BE2C (cell line): ENCODE measurements around the gene SYT14. TPM values are rescaled to one million over a fixed set of nuclear protein-coding genes. Genes with fewer than 3 reads are reported as not detected.
A peak's percentile ranks its signal among the peaks of the same experiment; 100 is the strongest.
"Not testable (repeated sequence)": the region's sequence is repeated elsewhere in the genome, so short reads cannot be mapped to it uniquely, and the experiment has no call there.

Experiments
- DNase-seq: peaks from one replicate; pipeline ENCODE4 v3.0.0-alpha.2; 2020
- H3K27me3 ChIP-seq: fragments of 250-450 bp; sonication (Bioruptor Pico); 2 replicates; pipeline ENCODE4 v1.5.1; 2020; ENCODE audit warnings: mild to moderate bottlenecking
- H3K36me3 ChIP-seq: fragments of 250-450 bp; sonication (Bioruptor Pico); 2 replicates; pipeline ENCODE4 v1.5.1; 2020; ENCODE audit warnings: mild to moderate bottlenecking
- H3K4me1 ChIP-seq: fragments of 250-450 bp; sonication (Bioruptor Pico); 2 replicates; pipeline ENCODE4 v1.5.1; 2020
- H3K4me3 ChIP-seq: 2 replicates; pipeline ENCODE4 v1.5.1; 2011; ENCODE audit warnings: low read depth, low read length
- H3K9me3 ChIP-seq: fragments of 250-450 bp; sonication (Bioruptor Pico); 2 replicates; pipeline ENCODE4 v1.5.1; 2020
- CTCF ChIP-seq: IDR thresholded peaks from 2 replicates; pipeline ENCODE4 v1.5.1; 2012; ENCODE audit warnings: mild to moderate bottlenecking, low read depth, low read length
- polyA plus RNA-seq: library from polyadenylated mRNA; unstranded; fragments of >200 nt; gene quantifications from one replicate; pipeline ENCODE4 v1.2.1, GENCODE V29; 2012; ENCODE audit warnings: low read depth, missing spikeins; ENCODE audit not compliant: insufficient read length, insufficient read depth

SYT14 gene
- 11.3 TPM for polyA plus RNA-seq

DNA sequence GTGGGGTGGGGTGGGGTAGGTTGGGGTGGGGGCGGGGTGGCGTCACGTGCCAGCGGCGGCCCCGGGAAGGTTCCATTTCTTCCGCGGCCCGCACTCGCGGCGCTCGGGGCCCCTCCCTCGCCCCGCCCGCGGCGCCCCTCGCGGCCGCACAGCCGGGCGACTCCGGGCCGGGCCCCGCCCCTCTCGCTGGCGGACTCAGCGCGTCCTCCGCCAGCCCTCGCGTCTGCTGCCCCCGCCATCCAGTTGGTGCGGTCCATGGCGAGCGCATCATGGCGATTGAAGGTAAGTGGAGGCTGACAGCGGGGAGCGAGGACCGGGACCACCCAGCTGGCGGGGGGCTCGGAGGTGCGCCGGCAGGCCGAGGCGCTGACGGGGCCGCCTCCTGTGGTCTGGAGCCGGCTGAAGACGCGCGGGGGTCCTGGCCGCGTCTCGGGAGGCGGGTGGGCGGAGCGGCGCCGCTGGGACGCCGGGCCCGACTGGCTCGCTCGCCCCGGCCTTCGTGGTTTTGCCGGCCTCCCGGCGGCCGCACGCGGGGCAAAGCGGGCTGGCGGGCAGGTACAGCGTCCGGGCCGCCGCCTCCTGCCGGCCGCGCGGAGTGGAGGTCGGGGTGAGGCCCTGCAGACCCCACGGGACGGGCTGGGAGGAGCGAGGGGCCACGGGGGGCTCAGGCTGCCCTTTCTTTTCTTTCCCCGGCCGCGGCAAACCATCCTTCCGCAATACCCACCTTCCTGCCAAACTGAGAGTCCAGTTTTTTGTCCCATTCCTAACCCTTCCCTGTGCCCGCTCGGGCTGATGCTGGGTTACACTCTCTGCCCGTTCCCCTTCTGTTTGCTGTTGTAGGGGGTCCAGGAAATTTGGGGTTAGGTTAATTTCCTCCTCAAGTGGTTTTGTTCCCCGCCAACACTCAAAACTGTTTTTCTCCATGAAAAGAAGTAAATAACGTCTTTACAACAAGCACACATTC, at the start of gene SYT14:
Gene SYT14 (plus strand): TSS at position 222 of the 964 bp plus-strand sequence. CDS start 48 bp downstream, at position 270.
- DNase-seq: peak; percentile 93
- peaks cover 5% of the 10 kb centered on the region; the same call in 1 of the 2 replicates for H3K36me3 ChIP-seq
- no peak for TF ChIP-seq CTCF
- H3K9me3 ChIP-seq: no peaks in the 10 kb centered on the region
- H3K4me3 ChIP-seq: peak within 1 kb of the TSS; percentile 96
- H3K4me1 ChIP-seq: peaks cover 8% of the 10 kb centered on the region; the same call in 1 of the 2 replicates
- no peaks in the 10 kb centered on the region for H3K27me3 ChIP-seq

- H3K4me1 ChIP-seq: peaks cover 25% of the 10 kb centered on the region
- DNase-seq, H3K27me3 ChIP-seq, H3K4me3 ChIP-seq, H3K9me3 ChIP-seq, H3K36me3 ChIP-seq: not testable (repeated sequence)
These were observed 49.5 kb upstream of the SYT14 start for GRCh38 chr1:209888291-209889076.

GRCh38 chr1:209889077-209889418, 49.0 kb upstream of the SYT14 start:
- no peak for DNase-seq
- Histone ChIP-seq H3K27me3 (no peaks in the 10 kb centered on the region), H3K4me1 (peaks cover 19% of the 10 kb centered on the region), H3K4me3 (no peak overlapping the region), H3K36me3 (no peaks in the 10 kb centered on the region), H3K9me3 (no peaks in the 10 kb centered on the region)
- no peak for TF ChIP-seq CTCF

DNA sequence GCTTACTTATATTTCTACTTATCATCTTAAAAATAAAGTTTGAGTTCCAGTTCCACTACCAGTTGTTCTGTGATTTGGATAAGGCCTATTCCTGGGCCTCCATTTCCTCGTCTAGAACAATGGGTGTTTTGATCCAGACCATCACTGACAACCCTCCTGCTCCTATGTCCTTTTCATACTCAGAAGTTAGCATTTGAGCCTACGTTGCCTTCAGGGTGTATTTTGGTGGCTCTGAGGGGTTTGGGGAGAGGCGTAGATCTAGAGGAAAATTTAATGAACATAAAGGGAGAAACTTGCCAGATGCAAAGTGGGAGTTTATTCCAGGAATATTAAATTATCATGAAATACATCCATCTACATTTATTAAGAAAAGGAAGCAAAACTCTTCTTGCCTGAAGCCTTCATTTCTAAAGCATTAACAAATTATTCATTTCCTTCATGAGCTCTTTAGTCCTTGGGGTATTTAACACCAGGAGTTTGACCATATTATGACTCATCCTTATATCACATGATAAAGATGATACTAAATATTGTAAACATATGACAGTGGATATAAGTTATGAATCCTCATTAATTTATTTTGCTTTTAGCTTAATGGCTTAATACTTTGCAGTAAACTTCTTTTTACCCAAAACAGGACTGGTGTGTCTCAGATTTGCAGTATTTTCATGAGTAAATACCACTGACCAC, 47.2 kb upstream of the SYT14 start:
- DNase-seq: no peak
- Histone ChIP-seq H3K27me3 (no peaks in the 10 kb centered on the region), H3K4me3 (no peak overlapping the region), H3K36me3 (no peaks in the 10 kb centered on the region), H3K4me1 (peaks cover 14% of the 10 kb centered on the region), H3K9me3 (no peaks in the 10 kb centered on the region)
- TF ChIP-seq CTCF: no peak

DNA sequence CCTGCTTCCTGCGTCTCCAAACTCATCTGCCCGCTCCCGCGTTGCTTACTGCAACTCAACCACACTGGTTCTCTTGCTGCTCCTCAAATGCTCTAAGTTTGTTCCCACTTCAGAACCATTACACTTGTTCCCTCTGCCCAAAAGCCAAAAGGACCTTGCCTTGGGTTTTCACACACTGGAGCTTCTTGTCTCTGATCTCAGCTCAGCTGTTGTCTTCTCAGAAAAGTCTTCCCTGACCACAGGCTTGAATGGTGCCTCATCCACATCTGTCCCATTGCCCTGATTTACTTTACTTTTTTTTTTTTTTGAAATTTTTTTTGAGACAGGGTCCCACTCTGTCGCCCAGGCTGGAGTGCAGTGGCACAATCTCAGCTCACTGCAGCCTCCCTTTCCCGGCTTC, 44.3 kb upstream of the SYT14 start:
- Histone ChIP-seq H3K36me3 (no peaks in the 10 kb centered on the region), H3K4me1 (peaks cover 14% of the 10 kb centered on the region), H3K4me3 (no peak overlapping the region), H3K27me3 (no peaks in the 10 kb centered on the region), H3K9me3 (no peaks in the 10 kb centered on the region)
- DNase-seq: no peak
- TF ChIP-seq CTCF: no peak

DNA sequence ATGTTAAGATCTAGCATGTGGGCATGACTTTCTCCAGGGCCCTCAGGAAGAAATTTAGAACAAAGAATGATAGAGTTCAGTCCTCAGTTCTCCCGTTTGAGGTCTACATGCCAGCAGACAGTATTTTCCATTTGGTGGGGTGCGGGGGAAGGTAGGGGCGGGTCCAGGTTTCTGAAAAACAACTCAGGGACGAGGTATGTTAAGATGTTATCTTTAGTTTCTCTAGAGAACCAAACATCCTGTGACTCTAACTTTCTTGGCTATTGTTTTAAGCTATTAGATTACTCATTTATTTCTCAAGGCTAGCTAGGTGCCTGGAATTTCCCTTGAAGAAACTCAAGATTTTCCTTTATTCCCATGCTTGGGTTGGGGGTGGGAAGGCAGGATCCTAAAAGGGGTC, 42.3 kb upstream of the SYT14 start:
- no peak overlapping the region for H3K4me3 ChIP-seq
- no peak for TF ChIP-seq CTCF
- H3K36me3 ChIP-seq: no peaks in the 10 kb centered on the region
- no peak for DNase-seq
- H3K27me3 ChIP-seq: no peaks in the 10 kb centered on the region
- H3K9me3 ChIP-seq: no peaks in the 10 kb centered on the region
- H3K4me1 ChIP-seq: peaks cover 8% of the 10 kb centered on the region
